Measurements from ENCODE around the gene ZDHHC21.

DNA sequence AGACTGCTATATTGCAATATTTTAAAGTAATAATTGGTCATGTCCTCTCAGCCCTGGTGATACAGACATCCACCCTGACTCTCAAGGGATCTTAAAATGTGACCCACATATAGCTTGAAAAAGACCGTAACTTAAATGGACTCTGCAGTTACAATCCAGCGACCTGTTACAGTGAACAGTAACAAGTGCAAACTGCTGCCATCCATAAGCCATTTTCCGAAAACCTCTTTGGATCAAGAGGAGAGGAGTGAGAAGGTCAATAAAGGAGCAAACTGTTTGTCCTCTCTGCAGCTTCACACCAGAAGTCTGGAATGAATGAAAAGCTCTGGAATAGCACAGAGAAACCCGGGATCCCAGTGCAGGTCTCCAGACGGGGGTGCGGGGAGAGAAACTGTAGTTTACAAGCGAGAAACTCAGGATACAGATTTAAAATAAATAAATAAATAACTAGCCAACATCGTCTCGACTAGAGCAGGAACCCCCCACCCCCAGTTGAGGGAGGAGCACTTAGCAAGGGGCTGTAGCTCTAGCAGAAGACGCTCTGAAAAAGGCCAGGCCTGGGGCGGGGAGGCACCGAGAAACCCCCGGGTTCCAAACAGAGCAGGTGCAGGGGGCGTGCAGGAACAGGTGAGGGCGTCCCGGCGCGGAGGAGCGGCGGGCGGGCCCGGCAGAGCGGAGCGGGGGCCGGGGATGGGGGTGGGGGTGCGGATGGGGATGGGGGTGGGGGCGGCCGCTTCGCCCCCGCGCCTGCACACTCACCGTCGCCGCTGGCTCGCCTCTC is 572 bp downstream of the ZDHHC21 start:
- TF ChIP-seq, protein P1, sequence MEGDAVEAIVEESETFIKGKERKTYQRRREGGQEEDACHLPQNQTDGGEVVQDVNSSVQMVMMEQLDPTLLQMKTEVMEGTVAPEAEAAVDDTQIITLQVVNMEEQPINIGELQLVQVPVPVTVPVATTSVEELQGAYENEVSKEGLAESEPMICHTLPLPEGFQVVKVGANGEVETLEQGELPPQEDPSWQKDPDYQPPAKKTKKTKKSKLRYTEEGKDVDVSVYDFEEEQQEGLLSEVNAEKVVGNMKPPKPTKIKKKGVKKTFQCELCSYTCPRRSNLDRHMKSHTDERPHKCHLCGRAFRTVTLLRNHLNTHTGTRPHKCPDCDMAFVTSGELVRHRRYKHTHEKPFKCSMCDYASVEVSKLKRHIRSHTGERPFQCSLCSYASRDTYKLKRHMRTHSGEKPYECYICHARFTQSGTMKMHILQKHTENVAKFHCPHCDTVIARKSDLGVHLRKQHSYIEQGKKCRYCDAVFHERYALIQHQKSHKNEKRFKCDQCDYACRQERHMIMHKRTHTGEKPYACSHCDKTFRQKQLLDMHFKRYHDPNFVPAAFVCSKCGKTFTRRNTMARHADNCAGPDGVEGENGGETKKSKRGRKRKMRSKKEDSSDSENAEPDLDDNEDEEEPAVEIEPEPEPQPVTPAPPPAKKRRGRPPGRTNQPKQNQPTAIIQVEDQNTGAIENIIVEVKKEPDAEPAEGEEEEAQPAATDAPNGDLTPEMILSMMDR (IDR thresholded peaks at IDR 0.05), result no peak
- TF ChIP-seq POLR2A (IDR thresholded peaks at IDR 0.05), result no peak

Data from thyroid gland (tissue), 4 donors.